Endothelial cell of umbilical vein (primary cell): ENCODE measurements around the gene PSAP. TPM values are rescaled to one million over a fixed set of nuclear protein-coding genes. Genes with fewer than 3 reads are reported as not detected.

ENCODE experiments used
- BruUV-seq: library from RNA; stranded (reverse); fragments of 400-500 nt; replicated peaks from 2 replicates; lab custom pipeline; 2021; lab: Mats Ljungman, UMichigan
- CTCF ChIA-PET: fragments of 300-600, 350-600 bp; sonication (Branson Sonifier 250); formaldehyde crosslinking; loops from one replicate; lab custom pipeline; 2021; ENCODE audit warnings: antibody characterized with exemption, inconsistent platforms; lab: Charles Lee
- POLR2A ChIA-PET: fragments of 300-600, 350-600 bp; sonication (Branson Sonifier 250); formaldehyde crosslinking; loops from one replicate; lab custom pipeline; 2021; ENCODE audit warnings: antibody characterized with exemption, inconsistent platforms; lab: Charles Lee
- DNase-seq: peaks from one replicate; pipeline ENCODE4 v3.0.0-alpha.2; 2011; ENCODE audit warnings: low read depth, low spot score
- FAIRE-seq: peaks from 2 replicates; lab custom pipeline; 2011; peaks lifted over from hg19 to GRCh38; lab: Jason Lieb, UNC
- H2AFZ ChIP-seq: 2 replicates; pipeline ENCODE4 v1.6.0; 2012; ENCODE audit warnings: low read depth, low read length, control low read depth, inconsistent platforms
- H3K27ac ChIP-seq: 2 replicates; pipeline ENCODE4 v1.5.1; 2011; ENCODE audit warnings: low read depth, mild to moderate bottlenecking, control low read depth, low read length, moderate library complexity; ENCODE audit not compliant: insufficient read depth
- H3K27me3 ChIP-seq, 2 experiments: 2 replicates each; pipeline versions ENCODE4 v1.6.0 to v1.6.1; 2011; ENCODE audit warnings: low read length in 2 of 2, mixed read lengths in 1 of 2; ENCODE audit not compliant: control insufficient read depth in 2 of 2, insufficient read depth in 2 of 2
- H3K36me3 ChIP-seq, 2 experiments: 2 replicates in 1 of 2; 3 replicates in 1 of 2; pipeline ENCODE4 v1.5.1; 2011; ENCODE audit warnings: low read length in 2 of 2, mild to moderate bottlenecking in 1 of 2, moderate library complexity in 1 of 2; ENCODE audit not compliant: control insufficient read depth in 2 of 2, insufficient read depth in 2 of 2; ENCODE audit errors: extremely low read depth in 1 of 2
- H3K4me1 ChIP-seq: 3 replicates; pipeline ENCODE4 v1.5.1; 2011; ENCODE audit warnings: mild to moderate bottlenecking, low read length; ENCODE audit not compliant: control insufficient read depth, insufficient read depth; ENCODE audit errors: extremely low read depth
- H3K4me2 ChIP-seq: 2 replicates; pipeline ENCODE4 v1.6.1; 2011; ENCODE audit warnings: low read length, control low read depth, mixed read lengths; ENCODE audit not compliant: insufficient read depth
- H3K4me3 ChIP-seq, 3 experiments: fragments of 200-600 bp in 1 of 3; sonication (generic), shearing (Covaris generic) in 1 of 3; replicated peaks in 1 of 3; 2 replicates each; pipeline ENCODE4 v1.5.1; 2011 to 2016; ENCODE audit warnings: control low read depth in 3 of 3, low read length in 3 of 3, mild to moderate bottlenecking in 2 of 3, inconsistent platforms in 1 of 3, low read depth in 1 of 3, moderate library complexity in 1 of 3; ENCODE audit not compliant: insufficient read depth in 1 of 3
- H3K79me2 ChIP-seq: 2 replicates; pipeline ENCODE4 v1.6.0; 2012; ENCODE audit warnings: low read length, inconsistent platforms; ENCODE audit not compliant: control insufficient read depth, insufficient read depth
- H3K9ac ChIP-seq: replicated peaks from 2 replicates; pipeline ENCODE3; 2011; ENCODE audit warnings: low read length, control low read depth; ENCODE audit not compliant: insufficient read depth; ENCODE audit errors: extremely low read depth
- H3K9me1 ChIP-seq: replicated peaks from 3 replicates; pipeline ENCODE4 v1.6.0; 2011; ENCODE audit warnings: mild to moderate bottlenecking, low read length; ENCODE audit not compliant: control insufficient read depth, insufficient read depth; ENCODE audit errors: extremely low read depth
- H3K9me3 ChIP-seq: replicated peaks from 2 replicates; pipeline ENCODE4 v1.5.1; 2012; ENCODE audit warnings: low read length, inconsistent platforms; ENCODE audit not compliant: control insufficient read depth, insufficient read depth
- H4K20me1 ChIP-seq: replicated peaks from 2 replicates; pipeline ENCODE3; 2011; ENCODE audit warnings: mild to moderate bottlenecking, low read length; ENCODE audit not compliant: control insufficient read depth, insufficient read depth; ENCODE audit errors: extremely low read depth
- FOS ChIP-seq: IDR thresholded peaks from 2 replicates; pipeline ENCODE4 v1.6.1; 2011; ENCODE audit warnings: mild to moderate bottlenecking, low read length, moderate library complexity, borderline replicate concordance; ENCODE audit not compliant: insufficient read depth
- GATA2 ChIP-seq: IDR thresholded peaks from 2 replicates; pipeline ENCODE4 v1.7.0; 2011; ENCODE audit warnings: low read depth, mild to moderate bottlenecking, moderate library complexity, mixed read lengths, low read length; ENCODE audit not compliant: insufficient read length, insufficient read depth
- MYC ChIP-seq: IDR thresholded peaks from one replicate; pipeline ENCODE4 v1.6.1; 2011; ENCODE audit warnings: mild to moderate bottlenecking, low read depth, low read length
- POLR2A ChIP-seq: IDR thresholded peaks from 2 replicates; pipeline ENCODE4 v1.6.1; 2012; ENCODE audit warnings: low read depth, mild to moderate bottlenecking, control low read depth, low read length
- POLR2AphosphoS5 ChIP-seq: IDR thresholded peaks from 2 replicates; pipeline ENCODE4 v1.6.1; 2012; ENCODE audit warnings: low read depth, mild to moderate bottlenecking, control low read depth, low read length, moderate library complexity; ENCODE audit not compliant: insufficient read depth
- dilution Hi-C: fragments of 300-500 bp; cut with MboI; formaldehyde crosslinking; loops from one replicate; pipeline ENCODE4 v1.15.0; 2019; ENCODE audit warnings: low sequenced_read_pairs; ENCODE audit not compliant: extremely low pct_ligation_motif_present
- intact Hi-C: fragments of 100-400 bp; cut with micrococcal nuclease; formaldehyde crosslinking; loops from one replicate; pipeline ENCODE4 v1.10.0; 2022
- polyA plus RNA-seq, 4 experiments: library from polyadenylated mRNA; depleted of rRNA in 3 of 4; stranded (reverse) in 3 of 4; unstranded in 1 of 4; fragments of >200 nt; gene quantifications; 2 replicates each; pipeline versions ENCODE4 v1.2.1 to v1.2.3, GENCODE V29; 2011 to 2012; ENCODE audit warnings: missing spikeins in 1 of 4
- total RNA-seq: library from RNA; stranded (reverse); gene quantifications from 2 replicates; pipeline ENCODE4 v1.2.3, GENCODE V29; 2021
- TF ChIP-seq, protein P1 (sequence below), 2 donors: IDR thresholded peaks; 1 replicate in 1 of 2; 2 replicates in 1 of 2; pipeline ENCODE4 v1.5.1; 2011; ENCODE audit warnings: low read length in 2 of 2, mild to moderate bottlenecking in 2 of 2, moderate library complexity in 2 of 2, control low read depth in 1 of 2, inconsistent platforms in 1 of 2, low read depth in 1 of 2; ENCODE audit not compliant: insufficient read depth in 1 of 2; ENCODE audit errors: extremely low read depth in 1 of 2
- TF ChIP-seq, protein P2 (sequence below): IDR thresholded peaks from 2 replicates; pipeline ENCODE4 v1.6.1; 2011; ENCODE audit not compliant: insufficient read depth, insufficient read length

The PSAP gene
- total and polyA plus RNA-seq, 2 donors (not counting 3 experiments of a cell fraction or from before 2014, with no cell fraction given) = 644 to 1,476 TPM

DNA sequence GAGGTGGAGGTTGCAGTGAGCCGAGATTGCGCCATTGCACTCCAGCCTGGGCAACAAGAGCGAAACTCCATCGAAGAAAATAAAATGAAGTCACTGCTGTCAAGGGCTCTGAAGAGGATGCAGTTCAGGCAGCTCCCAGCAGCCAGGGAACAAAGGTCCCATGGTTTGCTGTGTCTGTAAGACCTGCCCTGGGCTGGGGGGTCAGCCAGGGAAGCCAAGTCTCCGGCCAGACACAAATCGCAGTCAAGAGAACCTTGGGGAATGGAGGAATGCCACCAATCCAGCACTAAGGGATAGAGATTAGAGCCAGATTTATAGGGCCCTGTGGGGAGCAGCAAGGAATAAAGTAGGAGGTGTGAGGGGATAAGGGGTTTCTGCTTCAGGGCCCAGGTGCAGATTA, 48.8 kb downstream of the PSAP start:
- H4K20me1 ChIP-seq = no peaks in the 10 kb centered on the region
- no peak for FAIRE-seq
- POLR2A ChIA-PET = no interaction called here

More for the DNA sequence above, 48.8 kb downstream of the PSAP start:
- H3K27ac ChIP-seq = no peak overlapping the region
- CTCF ChIA-PET = no interaction called here
- H3K4me2 ChIP-seq = no peak overlapping the region
- no peak overlapping the region for H2AFZ ChIP-seq
- no peaks in the 10 kb centered on the region for H3K9me3 ChIP-seq
- peaks cover 0 to 2% of the 10 kb centered on the region in 2 experiments for H3K27me3 ChIP-seq
- no peak overlapping the region for H3K4me3 ChIP-seq
- no peaks in the 10 kb centered on the region for H3K9me1 ChIP-seq
- BruUV-seq = no TSS peak
- intact Hi-C loops = no loop called here
- no peak overlapping the region for H3K9ac ChIP-seq
- TF ChIP-seq POLR2AphosphoS5 = no peak
- no peak for TF ChIP-seq POLR2A
- TF ChIP-seq GATA2 = no peak
- TF ChIP-seq, protein P1, sequence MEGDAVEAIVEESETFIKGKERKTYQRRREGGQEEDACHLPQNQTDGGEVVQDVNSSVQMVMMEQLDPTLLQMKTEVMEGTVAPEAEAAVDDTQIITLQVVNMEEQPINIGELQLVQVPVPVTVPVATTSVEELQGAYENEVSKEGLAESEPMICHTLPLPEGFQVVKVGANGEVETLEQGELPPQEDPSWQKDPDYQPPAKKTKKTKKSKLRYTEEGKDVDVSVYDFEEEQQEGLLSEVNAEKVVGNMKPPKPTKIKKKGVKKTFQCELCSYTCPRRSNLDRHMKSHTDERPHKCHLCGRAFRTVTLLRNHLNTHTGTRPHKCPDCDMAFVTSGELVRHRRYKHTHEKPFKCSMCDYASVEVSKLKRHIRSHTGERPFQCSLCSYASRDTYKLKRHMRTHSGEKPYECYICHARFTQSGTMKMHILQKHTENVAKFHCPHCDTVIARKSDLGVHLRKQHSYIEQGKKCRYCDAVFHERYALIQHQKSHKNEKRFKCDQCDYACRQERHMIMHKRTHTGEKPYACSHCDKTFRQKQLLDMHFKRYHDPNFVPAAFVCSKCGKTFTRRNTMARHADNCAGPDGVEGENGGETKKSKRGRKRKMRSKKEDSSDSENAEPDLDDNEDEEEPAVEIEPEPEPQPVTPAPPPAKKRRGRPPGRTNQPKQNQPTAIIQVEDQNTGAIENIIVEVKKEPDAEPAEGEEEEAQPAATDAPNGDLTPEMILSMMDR (IDR thresholded peaks at IDR 0.05; ENCODE audit: extremely low read depth in 1 of 2, insufficient read depth in 1 of 2, low read depth in 1 of 2, low read length in 2 of 2) = no peak
- TF ChIP-seq, protein P2, sequence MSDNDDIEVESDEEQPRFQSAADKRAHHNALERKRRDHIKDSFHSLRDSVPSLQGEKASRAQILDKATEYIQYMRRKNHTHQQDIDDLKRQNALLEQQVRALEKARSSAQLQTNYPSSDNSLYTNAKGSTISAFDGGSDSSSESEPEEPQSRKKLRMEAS = no peak
- no peak for TF ChIP-seq MYC
- TF ChIP-seq FOS = no peak
- no peaks in the 10 kb centered on the region for H3K79me2 ChIP-seq
- H3K36me3 ChIP-seq = no peaks in the 10 kb centered on the region
- DNase-seq = no peak
- peaks cover 6% of the 10 kb centered on the region for H3K4me1 ChIP-seq
- dilution Hi-C loops = no loop called here
